Keratinocyte (primary cell): ENCODE data around the gene GPR153. TPM values are rescaled to one million over a fixed set of nuclear protein-coding genes. Genes with fewer than 3 reads are reported as not detected.

ENCODE experiments used
- DNase-seq: peaks from one replicate; pipeline ENCODE4 v3.0.0-alpha.2; 2011; ENCODE audit warnings: low read depth, missing footprints, low spot score
- FAIRE-seq: peaks from 2 replicates; lab custom pipeline; 2011; peaks lifted over from hg19 to GRCh38; lab: Jason Lieb, UNC
- H2AFZ ChIP-seq: 2 replicates; pipeline ENCODE4 v1.6.0; 2012; ENCODE audit warnings: low read length, control low read depth, inconsistent platforms; ENCODE audit not compliant: control insufficient read depth
- H3K27ac ChIP-seq: 2 replicates; pipeline ENCODE4 v1.5.1; 2011; ENCODE audit warnings: low read length; ENCODE audit not compliant: control insufficient read depth, insufficient read depth
- H3K27me3 ChIP-seq: 3 replicates; pipeline ENCODE4 v1.6.0; 2011; ENCODE audit warnings: low read length; ENCODE audit not compliant: control insufficient read depth, insufficient read depth; ENCODE audit errors: extremely low read depth
- H3K36me3 ChIP-seq, 2 experiments: 2 replicates in 1 of 2; 3 replicates in 1 of 2; pipeline ENCODE4 v1.5.1; 2011; ENCODE audit warnings: low read length in 2 of 2, mild to moderate bottlenecking in 1 of 2; ENCODE audit not compliant: control insufficient read depth in 2 of 2, insufficient read depth in 2 of 2; ENCODE audit errors: extremely low read depth in 1 of 2
- H3K4me1 ChIP-seq: 3 replicates; pipeline ENCODE4 v1.5.1; 2011; ENCODE audit warnings: low read length; ENCODE audit not compliant: control insufficient read depth, insufficient read depth; ENCODE audit errors: extremely low read depth
- H3K4me2 ChIP-seq: 3 replicates; pipeline ENCODE4 v1.6.0; 2011; ENCODE audit warnings: low read depth, low read length; ENCODE audit not compliant: control insufficient read depth, insufficient read depth; ENCODE audit errors: extremely low read depth
- H3K4me3 ChIP-seq, 3 experiments: fragments of 200-600 bp in 1 of 3; sonication (generic) in 1 of 3; 2 replicates in 2 of 3; 3 replicates in 1 of 3; pipeline ENCODE4 v1.5.1; 2011 to 2016; ENCODE audit warnings: low read length in 3 of 3, mild to moderate bottlenecking in 3 of 3, control low read depth in 2 of 3, inconsistent platforms in 1 of 3, low read depth in 1 of 3, mixed read lengths in 1 of 3, mixed run types in 1 of 3, moderate library complexity in 1 of 3; ENCODE audit not compliant: control insufficient read depth in 2 of 3, insufficient read depth in 2 of 3; ENCODE audit errors: extremely low read depth in 1 of 3
- H3K79me2 ChIP-seq: 2 replicates; pipeline ENCODE4 v1.6.0; 2012; ENCODE audit warnings: low read length; ENCODE audit not compliant: control insufficient read depth, insufficient read depth
- H3K9ac ChIP-seq: 3 replicates; pipeline ENCODE4 v1.6.0; 2011; ENCODE audit warnings: low read length; ENCODE audit not compliant: control insufficient read depth, insufficient read depth; ENCODE audit errors: extremely low read depth
- H3K9me1 ChIP-seq: 3 replicates; pipeline ENCODE4 v1.6.0; 2011; ENCODE audit warnings: low read length; ENCODE audit not compliant: control insufficient read depth, insufficient read depth; ENCODE audit errors: extremely low read depth
- H3K9me3 ChIP-seq: 2 replicates; pipeline ENCODE4 v1.5.1; 2012; ENCODE audit warnings: low read depth, low read length; ENCODE audit not compliant: control insufficient read depth
- H4K20me1 ChIP-seq: 3 replicates; pipeline ENCODE4 v1.6.0; 2011; ENCODE audit warnings: low read length; ENCODE audit not compliant: control insufficient read depth, insufficient read depth; ENCODE audit errors: extremely low read depth
- EZH2 ChIP-seq: IDR thresholded peaks from one replicate; pipeline ENCODE4 v1.6.1; 2012; ENCODE audit warnings: inconsistent platforms, mild to moderate bottlenecking, low read length, moderate library complexity
- dilution Hi-C: fragments of 300-500 bp; cut with MboI; formaldehyde crosslinking; loops from one replicate; pipeline ENCODE4 v1.7.0; 2020; ENCODE audit warnings: low sequenced_read_pairs; ENCODE audit not compliant: extremely low pct_ligation_motif_present
- polyA plus RNA-seq, 5 experiments: library from polyadenylated mRNA; depleted of rRNA in 3 of 5; stranded (reverse) in 3 of 5; stranded (forward) in 1 of 5; unstranded in 1 of 5; fragments of >200 nt; gene quantifications; 1 replicate in 1 of 5; 2 replicates in 3 of 5; 3 replicates in 1 of 5; pipeline versions ENCODE4 v1.2.1 to v1.2.3, GENCODE V29; 2011 to 2012; ENCODE audit warnings: missing spikeins in 2 of 5, low read depth in 1 of 5, low replicate concordance in 1 of 5
- TF ChIP-seq, protein P1 (sequence below), 3 experiments: IDR thresholded peaks in 1 of 3; conservative IDR thresholded peaks in 1 of 3; optimal IDR thresholded peaks in 1 of 3; 2 replicates in 2 of 3; 3 replicates in 1 of 3; pipeline versions ENCODE3 to v1.5.1; 2011; ENCODE audit warnings: low read length in 3 of 3, mild to moderate bottlenecking in 3 of 3, moderate library complexity in 2 of 3, control low read depth in 1 of 3, inconsistent platforms in 1 of 3; ENCODE audit not compliant: insufficient read depth in 2 of 3; ENCODE audit errors: extremely low read depth in 1 of 3

GPR153 gene
- polyA plus RNA-seq, 1 donor (not counting 4 experiments of a cell fraction or from before 2014, with no cell fraction given): 7.2 TPM

DNA sequence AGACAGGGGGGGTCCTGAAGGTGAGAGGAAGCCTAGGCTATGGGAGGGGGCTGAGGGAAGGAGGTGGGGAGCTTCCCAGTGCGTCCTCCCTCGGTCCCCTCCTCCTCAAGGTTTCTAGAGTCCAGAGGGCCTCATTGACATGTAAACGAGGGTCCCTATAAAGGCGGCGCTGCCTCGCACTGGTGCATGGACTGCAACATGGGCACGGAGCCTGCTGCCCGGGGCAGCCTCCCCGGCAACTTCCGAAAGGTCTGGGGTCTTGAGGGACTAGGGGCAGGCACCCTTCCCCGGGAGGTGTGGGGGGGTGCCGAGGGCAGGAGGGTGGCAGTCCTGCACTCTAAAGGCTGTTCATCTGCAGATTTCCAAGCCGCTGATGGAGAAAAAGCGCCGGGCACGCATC is 16.9 kb downstream of the GPR153 start, which contains the start of gene HES3:
TSS of gene HES3 (plus strand) at position 187 of the 400 bp plus-strand sequence. CDS start at position 374, 187 bp downstream.
- TF ChIP-seq EZH2: no peak
- TF ChIP-seq, protein P1, sequence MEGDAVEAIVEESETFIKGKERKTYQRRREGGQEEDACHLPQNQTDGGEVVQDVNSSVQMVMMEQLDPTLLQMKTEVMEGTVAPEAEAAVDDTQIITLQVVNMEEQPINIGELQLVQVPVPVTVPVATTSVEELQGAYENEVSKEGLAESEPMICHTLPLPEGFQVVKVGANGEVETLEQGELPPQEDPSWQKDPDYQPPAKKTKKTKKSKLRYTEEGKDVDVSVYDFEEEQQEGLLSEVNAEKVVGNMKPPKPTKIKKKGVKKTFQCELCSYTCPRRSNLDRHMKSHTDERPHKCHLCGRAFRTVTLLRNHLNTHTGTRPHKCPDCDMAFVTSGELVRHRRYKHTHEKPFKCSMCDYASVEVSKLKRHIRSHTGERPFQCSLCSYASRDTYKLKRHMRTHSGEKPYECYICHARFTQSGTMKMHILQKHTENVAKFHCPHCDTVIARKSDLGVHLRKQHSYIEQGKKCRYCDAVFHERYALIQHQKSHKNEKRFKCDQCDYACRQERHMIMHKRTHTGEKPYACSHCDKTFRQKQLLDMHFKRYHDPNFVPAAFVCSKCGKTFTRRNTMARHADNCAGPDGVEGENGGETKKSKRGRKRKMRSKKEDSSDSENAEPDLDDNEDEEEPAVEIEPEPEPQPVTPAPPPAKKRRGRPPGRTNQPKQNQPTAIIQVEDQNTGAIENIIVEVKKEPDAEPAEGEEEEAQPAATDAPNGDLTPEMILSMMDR (optimal IDR thresholded peaks at IDR 0.05 in 1 of 3, IDR thresholded peaks at IDR 0.05 in 1 of 3, conservative IDR thresholded peaks at IDR 0.05 in 1 of 3; ENCODE audit: extremely low read depth in 1 of 3, insufficient read depth in 2 of 3, low read length in 3 of 3): no peak
- no peaks in the 10 kb centered on the region for H3K79me2 ChIP-seq
- DNase-seq (no peak), FAIRE-seq (no peak)
- dilution Hi-C loops: no loop called here
- H3K36me3 ChIP-seq: no peaks in the 10 kb centered on the region
- no peaks in the 10 kb centered on the region for H3K9me1 ChIP-seq
- H3K4me3 ChIP-seq: no peak within 1 kb of the TSS
- H3K27ac ChIP-seq: no peak within 1 kb of the TSS
- no peak within 1 kb of the TSS for H3K9ac ChIP-seq
- no peaks in the 10 kb centered on the region for H3K9me3 ChIP-seq
- peaks cover 9% of the 10 kb centered on the region for H3K4me1 ChIP-seq
- no peak within 1 kb of the TSS for H3K4me2 ChIP-seq
- no peak within 1 kb of the TSS for H2AFZ ChIP-seq
- H4K20me1 ChIP-seq: peaks cover 9% of the 10 kb centered on the region
- H3K27me3 ChIP-seq: peaks cover 59% of the 10 kb centered on the region

DNA sequence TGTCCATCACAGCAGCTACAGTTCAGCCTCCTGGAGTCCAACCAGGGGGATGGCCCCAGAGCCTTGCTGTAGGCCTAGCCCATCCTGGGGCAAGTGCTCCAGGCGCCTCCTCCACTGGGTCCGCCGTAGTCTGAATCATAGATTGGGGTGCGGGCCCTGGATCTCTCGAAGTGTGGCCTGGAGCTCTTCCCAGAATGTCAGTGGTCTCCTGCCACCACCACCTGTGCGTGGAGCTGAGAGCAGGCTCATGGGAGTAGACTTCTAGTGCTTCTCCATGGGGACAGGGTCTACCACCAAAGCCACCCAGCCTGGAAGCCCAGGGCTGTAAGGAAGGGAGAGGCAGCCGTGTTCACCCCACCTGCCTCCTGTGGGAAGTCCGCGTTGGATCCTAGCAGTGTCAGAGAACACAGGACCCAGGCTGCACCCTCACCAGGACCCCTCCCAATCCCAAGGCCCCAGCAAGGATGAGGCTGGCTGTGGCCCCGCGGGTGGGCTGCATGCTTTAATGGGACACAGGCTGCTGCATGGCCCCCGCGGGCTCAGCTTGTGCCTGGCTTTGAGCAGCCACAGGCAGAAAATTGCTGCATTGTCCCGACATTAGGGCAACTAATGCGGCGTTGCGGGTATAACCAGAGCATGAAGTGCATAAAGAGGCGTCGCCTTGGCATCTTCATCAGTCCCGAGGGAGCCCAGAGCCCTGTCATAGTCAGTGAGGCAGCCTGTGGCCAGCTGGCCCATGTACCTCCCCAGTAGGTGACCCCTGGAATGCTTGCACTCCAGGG is 17.7 kb downstream of the GPR153 start:
- Histone ChIP-seq H3K27ac (no peak overlapping the region), H3K4me2 (no peak overlapping the region), H3K4me1 (peaks cover 9% of the 10 kb centered on the region), H3K9ac (no peak overlapping the region), H3K36me3 (no peaks in the 10 kb centered on the region), H3K9me3 (no peaks in the 10 kb centered on the region), H3K4me3 (no peak overlapping the region), H4K20me1 (peaks cover 6% of the 10 kb centered on the region), H3K9me1 (no peaks in the 10 kb centered on the region), H2AFZ (no peak overlapping the region), H3K27me3 (peaks cover 55% of the 10 kb centered on the region), H3K79me2 (no peaks in the 10 kb centered on the region)
- TF ChIP-seq EZH2: peak; percentile 99
- TF ChIP-seq, protein P1 (optimal IDR thresholded peaks at IDR 0.05 in 1 of 3, IDR thresholded peaks at IDR 0.05 in 1 of 3, conservative IDR thresholded peaks at IDR 0.05 in 1 of 3; ENCODE audit: extremely low read depth in 1 of 3, insufficient read depth in 2 of 3, low read length in 3 of 3): no peak
- FAIRE-seq (no peak), DNase-seq (no peak)
- dilution Hi-C loops: no loop called here
